Keratinocyte (primary cell): ENCODE data around the gene RASSF6. TPM values are rescaled to one million over a fixed set of nuclear protein-coding genes. Genes with fewer than 3 reads are reported as not detected.

Source experiments
- DNase-seq: peaks from one replicate; pipeline ENCODE4 v3.0.0-alpha.2; 2011; ENCODE audit warnings: low read depth, missing footprints, low spot score
- FAIRE-seq: peaks from 2 replicates; lab custom pipeline; 2011; peaks lifted over from hg19 to GRCh38; lab: Jason Lieb, UNC
- H2AFZ ChIP-seq: 2 replicates; pipeline ENCODE4 v1.6.0; 2012; ENCODE audit warnings: low read length, control low read depth, inconsistent platforms; ENCODE audit not compliant: control insufficient read depth
- H3K27ac ChIP-seq: 2 replicates; pipeline ENCODE4 v1.5.1; 2011; ENCODE audit warnings: low read length; ENCODE audit not compliant: control insufficient read depth, insufficient read depth
- H3K27me3 ChIP-seq: 3 replicates; pipeline ENCODE4 v1.6.0; 2011; ENCODE audit warnings: low read length; ENCODE audit not compliant: control insufficient read depth, insufficient read depth; ENCODE audit errors: extremely low read depth
- H3K36me3 ChIP-seq, 2 experiments: 2 replicates in 1 of 2; 3 replicates in 1 of 2; pipeline ENCODE4 v1.5.1; 2011; ENCODE audit warnings: low read length in 2 of 2, mild to moderate bottlenecking in 1 of 2; ENCODE audit not compliant: control insufficient read depth in 2 of 2, insufficient read depth in 2 of 2; ENCODE audit errors: extremely low read depth in 1 of 2
- H3K4me1 ChIP-seq: 3 replicates; pipeline ENCODE4 v1.5.1; 2011; ENCODE audit warnings: low read length; ENCODE audit not compliant: control insufficient read depth, insufficient read depth; ENCODE audit errors: extremely low read depth
- H3K4me2 ChIP-seq: 3 replicates; pipeline ENCODE4 v1.6.0; 2011; ENCODE audit warnings: low read depth, low read length; ENCODE audit not compliant: control insufficient read depth, insufficient read depth; ENCODE audit errors: extremely low read depth
- H3K4me3 ChIP-seq, 3 experiments: fragments of 200-600 bp in 1 of 3; sonication (generic) in 1 of 3; 2 replicates in 2 of 3; 3 replicates in 1 of 3; pipeline ENCODE4 v1.5.1; 2011 to 2016; ENCODE audit warnings: low read length in 3 of 3, mild to moderate bottlenecking in 3 of 3, control low read depth in 2 of 3, inconsistent platforms in 1 of 3, low read depth in 1 of 3, mixed read lengths in 1 of 3, mixed run types in 1 of 3, moderate library complexity in 1 of 3; ENCODE audit not compliant: control insufficient read depth in 2 of 3, insufficient read depth in 2 of 3; ENCODE audit errors: extremely low read depth in 1 of 3
- H3K79me2 ChIP-seq: 2 replicates; pipeline ENCODE4 v1.6.0; 2012; ENCODE audit warnings: low read length; ENCODE audit not compliant: control insufficient read depth, insufficient read depth
- H3K9ac ChIP-seq: 3 replicates; pipeline ENCODE4 v1.6.0; 2011; ENCODE audit warnings: low read length; ENCODE audit not compliant: control insufficient read depth, insufficient read depth; ENCODE audit errors: extremely low read depth
- H3K9me1 ChIP-seq: 3 replicates; pipeline ENCODE4 v1.6.0; 2011; ENCODE audit warnings: low read length; ENCODE audit not compliant: control insufficient read depth, insufficient read depth; ENCODE audit errors: extremely low read depth
- H3K9me3 ChIP-seq: 2 replicates; pipeline ENCODE4 v1.5.1; 2012; ENCODE audit warnings: low read depth, low read length; ENCODE audit not compliant: control insufficient read depth
- H4K20me1 ChIP-seq: 3 replicates; pipeline ENCODE4 v1.6.0; 2011; ENCODE audit warnings: low read length; ENCODE audit not compliant: control insufficient read depth, insufficient read depth; ENCODE audit errors: extremely low read depth
- EZH2 ChIP-seq: IDR thresholded peaks from one replicate; pipeline ENCODE4 v1.6.1; 2012; ENCODE audit warnings: inconsistent platforms, mild to moderate bottlenecking, low read length, moderate library complexity
- dilution Hi-C: fragments of 300-500 bp; cut with MboI; formaldehyde crosslinking; loops from one replicate; pipeline ENCODE4 v1.7.0; 2020; ENCODE audit warnings: low sequenced_read_pairs; ENCODE audit not compliant: extremely low pct_ligation_motif_present
- polyA plus RNA-seq, 5 experiments: library from polyadenylated mRNA; depleted of rRNA in 3 of 5; stranded (reverse) in 3 of 5; stranded (forward) in 1 of 5; unstranded in 1 of 5; fragments of >200 nt; gene quantifications; 1 replicate in 1 of 5; 2 replicates in 3 of 5; 3 replicates in 1 of 5; pipeline versions ENCODE4 v1.2.1 to v1.2.3, GENCODE V29; 2011 to 2012; ENCODE audit warnings: missing spikeins in 2 of 5, low read depth in 1 of 5, low replicate concordance in 1 of 5
- small RNA-seq, 3 experiments: library from RNA; depleted of rRNA; stranded (forward); fragments of <200 nt; gene quantifications; one replicate each; pipeline ENCODE3, GENCODE V24; 2012; ENCODE audit warnings: low read depth in 3 of 3, low replicate concordance in 1 of 3; ENCODE audit not compliant: insufficient read length in 3 of 3
- TF ChIP-seq, protein P1 (sequence below), 3 experiments: IDR thresholded peaks in 1 of 3; conservative IDR thresholded peaks in 1 of 3; optimal IDR thresholded peaks in 1 of 3; 2 replicates in 2 of 3; 3 replicates in 1 of 3; pipeline versions ENCODE3 to v1.5.1; 2011; ENCODE audit warnings: low read length in 3 of 3, mild to moderate bottlenecking in 3 of 3, moderate library complexity in 2 of 3, control low read depth in 1 of 3, inconsistent platforms in 1 of 3; ENCODE audit not compliant: insufficient read depth in 2 of 3; ENCODE audit errors: extremely low read depth in 1 of 3

RASSF6 gene
- polyA plus RNA-seq, 1 donor (not counting 4 experiments of a cell fraction or from before 2014, with no cell fraction given) = 4.4 TPM

- H3K4me3 ChIP-seq = no peak overlapping the region
- DNase-seq = no peak
- H3K36me3 ChIP-seq = no peaks in the 10 kb centered on the region
- no peaks in the 10 kb centered on the region for H3K4me1 ChIP-seq
- no peaks in the 10 kb centered on the region for H3K79me2 ChIP-seq
- no peak for TF ChIP-seq EZH2
- TF ChIP-seq, protein P1, sequence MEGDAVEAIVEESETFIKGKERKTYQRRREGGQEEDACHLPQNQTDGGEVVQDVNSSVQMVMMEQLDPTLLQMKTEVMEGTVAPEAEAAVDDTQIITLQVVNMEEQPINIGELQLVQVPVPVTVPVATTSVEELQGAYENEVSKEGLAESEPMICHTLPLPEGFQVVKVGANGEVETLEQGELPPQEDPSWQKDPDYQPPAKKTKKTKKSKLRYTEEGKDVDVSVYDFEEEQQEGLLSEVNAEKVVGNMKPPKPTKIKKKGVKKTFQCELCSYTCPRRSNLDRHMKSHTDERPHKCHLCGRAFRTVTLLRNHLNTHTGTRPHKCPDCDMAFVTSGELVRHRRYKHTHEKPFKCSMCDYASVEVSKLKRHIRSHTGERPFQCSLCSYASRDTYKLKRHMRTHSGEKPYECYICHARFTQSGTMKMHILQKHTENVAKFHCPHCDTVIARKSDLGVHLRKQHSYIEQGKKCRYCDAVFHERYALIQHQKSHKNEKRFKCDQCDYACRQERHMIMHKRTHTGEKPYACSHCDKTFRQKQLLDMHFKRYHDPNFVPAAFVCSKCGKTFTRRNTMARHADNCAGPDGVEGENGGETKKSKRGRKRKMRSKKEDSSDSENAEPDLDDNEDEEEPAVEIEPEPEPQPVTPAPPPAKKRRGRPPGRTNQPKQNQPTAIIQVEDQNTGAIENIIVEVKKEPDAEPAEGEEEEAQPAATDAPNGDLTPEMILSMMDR (optimal IDR thresholded peaks at IDR 0.05 in 1 of 3, IDR thresholded peaks at IDR 0.05 in 1 of 3, conservative IDR thresholded peaks at IDR 0.05 in 1 of 3; ENCODE audit: extremely low read depth in 1 of 3, insufficient read depth in 2 of 3, low read length in 3 of 3) = no peak
- no peak overlapping the region for H2AFZ ChIP-seq
- dilution Hi-C loops = no loop called here
- no peak overlapping the region for H3K4me2 ChIP-seq
- no peak overlapping the region for H3K27ac ChIP-seq
- no peaks in the 10 kb centered on the region for H3K9me1 ChIP-seq
- FAIRE-seq = no peak
- no peak overlapping the region for H3K9ac ChIP-seq
- no peaks in the 10 kb centered on the region for H3K9me3 ChIP-seq
- no peaks in the 10 kb centered on the region for H3K27me3 ChIP-seq
- H4K20me1 ChIP-seq = no peaks in the 10 kb centered on the region
Observed at GRCh38 chr4:73525611-73526010, 94.6 kb downstream of the RASSF6 start.

GRCh38 chr4:73523126-73523525 is 97.1 kb downstream of the RASSF6 start:
- no peak overlapping the region for H2AFZ ChIP-seq
- dilution Hi-C loops = no loop called here
- no peak for TF ChIP-seq EZH2
- TF ChIP-seq, protein P1 (optimal IDR thresholded peaks at IDR 0.05 in 1 of 3, IDR thresholded peaks at IDR 0.05 in 1 of 3, conservative IDR thresholded peaks at IDR 0.05 in 1 of 3; ENCODE audit: extremely low read depth in 1 of 3, insufficient read depth in 2 of 3, low read length in 3 of 3) = no peak
- no peaks in the 10 kb centered on the region for H3K79me2 ChIP-seq
- H3K27ac ChIP-seq = no peak overlapping the region
- H3K27me3 ChIP-seq = no peaks in the 10 kb centered on the region
- H3K4me1 ChIP-seq = no peaks in the 10 kb centered on the region
- no peak overlapping the region for H3K4me2 ChIP-seq
- no peak overlapping the region for H3K4me3 ChIP-seq
- no peaks in the 10 kb centered on the region for H3K36me3 ChIP-seq
- no peaks in the 10 kb centered on the region for H3K9me1 ChIP-seq
- H3K9me3 ChIP-seq = no peaks in the 10 kb centered on the region
- DNase-seq = no peak
- H3K9ac ChIP-seq = no peak overlapping the region
- FAIRE-seq = no peak
- H4K20me1 ChIP-seq = no peaks in the 10 kb centered on the region

Small RNAs within 50 kb of the gene (small RNA-seq; reads per million reads assigned to genes)
- 0 reads per million in 3 experiments for gene AC074250.1

Other genes starting within 250 kb of the RASSF6 start
- gene ALB, start 216.1 kb downstream of the RASSF6 start, polyA plus RNA-seq = not detected in 3 replicates
- gene AFP, start 184.2 kb downstream of the RASSF6 start, polyA plus RNA-seq = 1.3 to 2.8 TPM (median 1.8 TPM) in 3 replicates
- gene AFM, start 138.7 kb downstream of the RASSF6 start, polyA plus RNA-seq = 0.02 to 0.03 TPM in 2 of 3 replicates, not detected in the other
- 2.7 to 65.4 TPM (median 23.4 TPM) in 3 replicates for gene CXCL8, start 120.1 kb upstream of the RASSF6 start, polyA plus RNA-seq
- 0.08 to 0.29 TPM in 2 of 3 replicates, not detected in the other for gene CXCL6, start 216.2 kb upstream of the RASSF6 start, polyA plus RNA-seq
- not detected in 3 replicates for gene PF4V1, start 232.9 kb upstream of the RASSF6 start, polyA plus RNA-seq
- gene CXCL1, start 249.0 kb upstream of the RASSF6 start, polyA plus RNA-seq = 12.0 to 40.7 TPM (median 35.5 TPM) in 3 replicates